GM12878 (cell line): ENCODE data around the gene ZNRF3. TPM values are rescaled to one million over a fixed set of nuclear protein-coding genes. Genes with fewer than 3 reads are reported as not detected.

Experiments
- ATAC-seq: fragments of 200-7000 bp; cut with Tn5 transposase; 3 replicates; pipeline ENCODE4 v1.9.1; 2020; ENCODE audit warnings: mild to moderate bottlenecking, moderate library complexity
- BruUV-seq: library from RNA; stranded (reverse); fragments of 400-500 nt; replicated peaks from 2 replicates; lab custom pipeline; 2021; lab: Mats Ljungman, UMichigan
- CTCF ChIA-PET: fragments of 300-600 bp; sonication (Branson Sonifier 250); formaldehyde crosslinking; extraction: SDS; loops from one replicate; lab custom pipeline; 2021; ENCODE audit warnings: inconsistent platforms; lab: Yijun Ruan, JAX
- POLR2A ChIA-PET: fragments of 350-600 bp; formaldehyde crosslinking; extraction: SDS; loops from one replicate; lab custom pipeline; 2021; ENCODE audit warnings: inconsistent platforms; lab: Charles Lee
- RAD21 ChIA-PET: fragments of 300-600 bp; sonication (Branson Sonifier 250); formaldehyde crosslinking; loops from one replicate; lab custom pipeline; 2023; ENCODE audit warnings: antibody characterized with exemption; ENCODE audit not compliant: unreplicated experiment; lab: Charles Lee
- SMC1A ChIA-PET: fragments of 300-600 bp; sonication (Branson Sonifier 250); formaldehyde crosslinking; loops from one replicate; lab custom pipeline; 2023; ENCODE audit not compliant: unreplicated experiment, uncharacterized antibody; lab: Charles Lee
- DNase-seq: peaks from one replicate; pipeline ENCODE4 v3.0.0-alpha.2; 2011; ENCODE audit warnings: low read depth, low spot score
- FAIRE-seq: peaks from 3 replicates; lab custom pipeline; 2011; peaks lifted over from hg19 to GRCh38; lab: Jason Lieb, UNC
- H2AFZ ChIP-seq: 2 replicates; pipeline ENCODE4 v1.6.0; 2011; ENCODE audit warnings: low read depth, low read length, control low read depth; ENCODE audit not compliant: control insufficient read depth
- H3K27ac ChIP-seq: 2 replicates; pipeline ENCODE4 v1.5.1; 2011; ENCODE audit warnings: control low read depth; ENCODE audit not compliant: control insufficient read depth, insufficient read depth
- H3K27me3 ChIP-seq, 2 experiments: replicated peaks in 1 of 2; 2 replicates each; pipeline versions ENCODE4 v1.6.0 to v1.6.1; 2011; ENCODE audit warnings: low read length in 1 of 2; ENCODE audit not compliant: control insufficient read depth in 2 of 2, insufficient read depth in 2 of 2
- H3K36me3 ChIP-seq, 2 experiments: 2 replicates each; pipeline ENCODE4 v1.5.1; 2011; ENCODE audit warnings: low read length in 1 of 2; ENCODE audit not compliant: control insufficient read depth in 2 of 2, insufficient read depth in 2 of 2
- H3K4me1 ChIP-seq: 2 replicates; pipeline ENCODE4 v1.6.1; 2011; ENCODE audit warnings: mild to moderate bottlenecking, low read length, moderate library complexity, mixed read lengths; ENCODE audit not compliant: control insufficient read depth, insufficient read depth
- H3K4me2 ChIP-seq: 2 replicates; pipeline ENCODE4 v1.6.0; 2011; ENCODE audit warnings: control low read depth; ENCODE audit not compliant: control insufficient read depth, insufficient read depth
- H3K4me3 ChIP-seq: fragments of 200-600 bp; sonication (generic); 2 replicates; pipeline ENCODE4 v1.5.1; 2016
- H3K79me2 ChIP-seq: 2 replicates; pipeline ENCODE4 v1.6.0; 2011; ENCODE audit warnings: low read length; ENCODE audit not compliant: control insufficient read depth, insufficient read depth
- H3K9ac ChIP-seq: 2 replicates; pipeline ENCODE4 v1.8.0; 2011; ENCODE audit warnings: low read length, control low read depth, mixed read lengths; ENCODE audit not compliant: control insufficient read depth, insufficient read depth
- H3K9me3 ChIP-seq: replicated peaks from 3 replicates; pipeline ENCODE4 v1.5.1; 2011; ENCODE audit warnings: mild to moderate bottlenecking, low read length; ENCODE audit not compliant: control insufficient read depth, insufficient read depth
- H4K20me1 ChIP-seq: 2 replicates; pipeline ENCODE4 v1.6.0; 2011; ENCODE audit not compliant: control insufficient read depth, insufficient read depth
- BHLHE40 ChIP-seq, 2 experiments: fragments of 450-650 bp in 1 of 2; IDR thresholded peaks; 2 replicates each; pipeline ENCODE4 v1.6.1; 2011 to 2017; ENCODE audit warnings: low read depth in 2 of 2, borderline replicate concordance in 1 of 2, improper control_type of control experiment in 1 of 2, low read length in 1 of 2, mild to moderate bottlenecking in 1 of 2
- CTCF ChIP-seq, 3 experiments: IDR thresholded peaks in 2 of 3; conservative IDR thresholded peaks in 1 of 3; 2 replicates each; pipeline ENCODE4 v1.5.1; 2011; ENCODE audit warnings: low read depth in 3 of 3, low read length in 3 of 3, mild to moderate bottlenecking in 3 of 3, control low read depth in 2 of 3, moderate library complexity in 2 of 3, inconsistent platforms in 1 of 3, mixed read lengths in 1 of 3; ENCODE audit not compliant: control insufficient read depth in 2 of 3, insufficient read depth in 1 of 3; ENCODE audit errors: extremely low read depth in 1 of 3
- ESRRA ChIP-seq: IDR thresholded peaks from 2 replicates; pipeline ENCODE4 v1.6.1; 2012; ENCODE audit warnings: mild to moderate bottlenecking, low read length, improper control_type of control experiment
- LARP7 ChIP-seq: fragments of 450-650 bp; IDR thresholded peaks from 2 replicates; pipeline ENCODE4 v1.6.1; 2017; ENCODE audit warnings: mild to moderate bottlenecking
- NR2F1 ChIP-seq: fragments of 450-650 bp; conservative IDR thresholded peaks from 2 replicates; pipeline ENCODE4 v1.6.1; 2017; ENCODE audit warnings: mild to moderate bottlenecking
- RFX5 ChIP-seq: IDR thresholded peaks from 2 replicates; pipeline ENCODE4 v1.6.1; 2011; ENCODE audit warnings: low read depth, low read length, improper control_type of control experiment
- TCF7 ChIP-seq: IDR thresholded peaks from 2 replicates; pipeline ENCODE4 v1.6.1; 2014; ENCODE audit warnings: antibody characterized with exemption, borderline replicate concordance
- WGBS: methylation state at CpG from one replicate; pipeline ENCODE4 v1.1.6; 2016; ENCODE audit warnings: low lambda C conversion rate; ENCODE audit not compliant: insufficient replicate concordance, insufficient coverage; ENCODE audit errors: missing lambda C conversion rate; 5-methylcytosine and 5-hydroxymethylcytosine counted together
- in situ Hi-C: fragments of 300-500 bp; cut with MboI; formaldehyde crosslinking; loops from 9 replicates; pipeline ENCODE4 v1.14.3; 2018; ENCODE audit warnings: mixed read lengths
- intact Hi-C: fragments of 100-400 bp; cut with micrococcal nuclease; formaldehyde crosslinking; loops from one replicate; pipeline ENCODE4 v1.14.2; 2022; ENCODE audit not compliant: unreplicated experiment
- polyA plus RNA-seq, 11 experiments: library from polyadenylated mRNA; depleted of rRNA in 4 of 11; unstranded in 6 of 11; stranded (reverse) in 5 of 11; fragments of >200 nt; fragmentation: Nextera tagmentation in 4 of 11; fragmentation: Illumina TruSeq in 1 of 11; extraction: Ambion mirVana in 4 of 11; extraction: Trizol in 1 of 11; gene quantifications; 1 replicate in 1 of 11; 2 replicates in 10 of 11; pipeline versions ENCODE4 v1.2.1 to v1.2.3, GENCODE V29; 2011 to 2016; ENCODE audit warnings: inconsistent platforms in 2 of 11, missing spikeins in 2 of 11, low read depth in 1 of 11
- total RNA-seq, 4 experiments: library from RNA; depleted of rRNA in 3 of 4; stranded (reverse); fragments of >200 nt in 3 of 4; fragmentation: Illumina TruSeq in 1 of 4; extraction: Trizol in 1 of 4; gene quantifications; 2 replicates each; pipeline versions ENCODE4 v1.2.1 to v1.2.3, GENCODE V29; 2013 to 2021

Gene ZNRF3
- total and polyA plus RNA-seq, 10 of the 15 experiments (the other 5 are each of a cell fraction or from before 2014, with no cell fraction given), result 0.05 to 2.4 (median 0.46) TPM

- H3K9me3 ChIP-seq, result no peaks in the 10 kb centered on the region; the same call in 2 of the 3 replicates
- no peak overlapping the region for H2AFZ ChIP-seq
- FAIRE-seq (no peak), ATAC-seq (peak; percentile 14), DNase-seq (no peak)
- no peaks in the 10 kb centered on the region for H3K4me1 ChIP-seq
- POLR2A ChIA-PET, result interaction anchor here (0.6 to 1.1 kb wide), 6 partner anchors 9 to 188 kb away, joined by 3 to 9 read pairs (median 4); partner anchors contain the start of gene KREMEN1
- H3K9ac ChIP-seq, result no peak overlapping the region
- BruUV-seq, result no TSS peak
- peak overlapping the region; percentile 47; the same call in 1 of the 2 replicates for H3K4me2 ChIP-seq
- in situ Hi-C loops, result no loop called here
- H3K27ac ChIP-seq, result no peak overlapping the region
- TF ChIP-seq NR2F1 (0 out of 2 replicates have a peak, but pooled peaks have one; percentile 1), TCF7 (no peak), BHLHE40 (IDR thresholded peaks at IDR 0.05; ENCODE audit: borderline replicate concordance in 1 of 2, low read depth in 2 of 2, low read length in 1 of 2) (peak in 1 of 2 experiments; percentile 53; a peak in 1 of 4 replicates), RFX5 (no peak), LARP7 (0 out of 2 replicates have a peak, but pooled peaks have one; percentile 17), ESRRA (no peak), CTCF (IDR thresholded peaks at IDR 0.05 in 2 of 3, conservative IDR thresholded peaks at IDR 0.05 in 1 of 3; ENCODE audit: control insufficient read depth in 2 of 3, extremely low read depth in 1 of 3, insufficient read depth in 1 of 3, low read depth in 3 of 3, low read length in 3 of 3) (0 out of 6 replicates have a peak, but pooled peaks of 1 of the 3 experiments have one; percentile 16)
- no peak overlapping the region for H3K4me3 ChIP-seq
- CTCF ChIA-PET, result interaction anchor here (0.9 to 5.6 kb wide), 7 partner anchors 7 to 163 kb away, joined by 3 to 36 read pairs (median 4); no protein-coding TSS in a partner anchor
- intact Hi-C loops, result loop anchor here (1.0 kb wide), 1 partner anchor 23 kb away; no protein-coding TSS in a partner anchor
- peaks cover 0 to 5% of the 10 kb centered on the region in 2 experiments; a peak in 1 of 4 replicates for H3K27me3 ChIP-seq
- H4K20me1 ChIP-seq, result no peaks in the 10 kb centered on the region
- no peaks in the 10 kb centered on the region for H3K79me2 ChIP-seq
- WGBS, result 31% methylated on average over 32 of the region's 78 CpGs
- SMC1A ChIA-PET, result interaction anchor here (0.8 to 4.8 kb wide), 8 partner anchors 22 to 156 kb away, joined by 3 to 48 read pairs (median 14); no protein-coding TSS in a partner anchor
- no peaks in the 10 kb centered on the region for H3K36me3 ChIP-seq
- RAD21 ChIA-PET, result interaction anchor here (0.8 to 7.1 kb wide), 9 partner anchors 23 to 156 kb away, joined by 3 to 65 read pairs (median 6); no protein-coding TSS in a partner anchor
These were observed 760 bp downstream of the ZNRF3 start for GRCh38 chr22:28883917-28884746.
